ENCODE results near the gene TMEM203.
A peak's percentile ranks its signal among the peaks of the same experiment; 100 is the strongest.

Gene TMEM203

DNA sequence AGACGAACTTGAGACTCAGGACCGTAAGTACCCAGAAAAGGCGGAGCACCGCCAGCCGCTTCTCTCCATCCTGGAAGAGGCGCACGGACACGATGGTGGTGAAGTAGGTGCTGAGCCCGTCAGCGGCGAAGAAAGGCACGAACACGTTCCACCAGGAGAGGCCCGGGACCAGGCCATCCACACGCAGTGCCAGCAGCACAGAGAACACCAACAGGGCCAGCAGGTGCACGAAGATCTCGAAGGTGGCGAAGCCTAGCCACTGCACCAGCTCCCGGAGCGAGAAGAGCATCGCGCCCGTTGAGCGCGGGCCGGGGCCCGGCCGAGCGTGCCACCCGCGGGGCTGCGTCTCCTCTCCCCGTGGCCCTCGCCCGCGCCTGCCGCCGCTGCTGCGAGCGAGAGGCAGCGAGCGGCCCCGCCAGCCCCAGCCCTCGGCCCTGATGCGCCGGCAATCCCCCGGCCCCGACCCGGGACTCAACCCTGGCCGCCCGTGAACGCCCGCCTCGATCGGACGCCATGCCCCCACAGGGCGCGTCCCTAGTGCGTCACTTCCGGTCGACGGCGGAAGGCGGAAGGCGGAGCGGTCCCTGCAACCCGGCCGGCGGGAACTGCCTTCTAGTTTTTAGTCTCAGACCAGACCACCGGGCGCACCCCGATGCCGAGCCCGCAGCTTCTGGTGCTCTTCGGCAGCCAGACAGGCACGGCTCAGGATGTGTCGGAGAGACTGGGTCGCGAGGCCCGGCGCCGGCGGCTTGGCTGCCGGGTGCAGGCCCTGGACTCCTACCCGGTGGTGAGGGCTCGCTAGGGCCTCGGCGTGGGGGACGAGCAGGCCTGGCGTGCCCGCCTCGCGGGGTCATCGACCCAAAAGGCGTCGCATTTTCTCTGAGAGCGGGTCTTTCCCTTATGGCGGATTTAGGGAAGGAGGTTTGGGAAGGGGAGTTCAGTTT lies at the start of gene TMEM203, which contains the start of gene NDOR1:
TMEM203 (minus strand) TSS at position 523 of the 944 bp plus-strand sequence; CDS start at position 289, 234 bp downstream.
NDOR1 (plus strand) TSS at position 575 of the 944 bp plus-strand sequence; CDS start at position 653, 78 bp downstream.
- FAIRE-seq (no peak), DNase-seq (ENCODE audit: insufficient read length, low spot score) (peak; percentile 100)
- peak; percentile 87 for TF ChIP-seq POLR2A (IDR thresholded peaks at IDR 0.05; ENCODE audit: low read depth, low read length)

DNA sequence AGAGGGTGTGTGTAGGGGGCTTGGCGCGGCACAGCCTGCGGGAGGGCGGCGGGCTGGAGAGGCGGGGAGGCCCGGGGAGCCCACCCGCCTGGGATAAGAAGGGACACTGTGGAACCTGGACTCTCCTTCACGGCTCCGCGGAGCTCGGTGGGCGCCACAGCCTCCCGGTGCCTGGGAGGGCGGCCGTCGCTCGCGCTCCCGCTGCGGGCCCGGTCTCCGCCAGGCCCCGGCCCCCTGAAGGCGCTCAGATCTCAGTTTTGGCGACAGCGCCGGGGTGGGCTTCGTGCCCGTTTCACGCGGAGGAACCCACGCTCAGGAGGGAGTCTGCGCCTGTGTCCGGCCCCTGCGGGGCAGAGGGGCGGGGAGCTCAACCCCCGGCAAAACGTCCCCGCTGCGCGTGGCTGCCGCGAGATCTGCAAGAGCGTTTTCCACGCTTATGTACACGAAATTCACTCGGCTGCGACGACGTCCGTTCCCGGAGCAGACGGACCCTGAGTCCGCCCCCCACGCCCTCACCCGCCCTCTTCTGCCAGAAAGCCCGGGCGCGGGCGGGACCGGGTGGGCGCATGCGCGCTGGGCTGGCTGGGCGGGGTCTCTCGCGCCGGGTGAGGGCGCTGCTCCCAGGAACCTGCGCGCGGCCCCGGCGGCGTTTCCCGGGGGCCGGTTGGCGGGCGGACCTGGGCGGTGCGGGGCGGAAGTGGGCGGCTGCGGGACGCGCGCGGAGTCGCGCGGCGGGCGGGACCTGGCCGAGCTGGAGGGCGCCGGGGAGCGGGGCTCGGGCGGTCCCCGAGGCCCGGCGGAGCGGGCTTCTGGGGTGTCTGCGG lies 49.4 kb upstream of the TMEM203 start, which contains the start of gene NELFB:
NELFB (plus strand) TSS at position 704 of the 824 bp plus-strand sequence.
- FAIRE-seq (no peak), DNase-seq (ENCODE audit: insufficient read length, low spot score) (peak; percentile 100)
- TF ChIP-seq POLR2A (IDR thresholded peaks at IDR 0.05; ENCODE audit: low read depth, low read length), result peak; percentile 96

- TF ChIP-seq POLR2A (IDR thresholded peaks at IDR 0.05; ENCODE audit: low read depth, low read length), result no peak
- FAIRE-seq, result no peak
- DNase-seq (ENCODE audit: insufficient read length, low spot score), result no peak
These were observed 48.5 kb upstream of the TMEM203 start for GRCh38 chr9:137253717-137254623.

GRCh38 chr9:137252555-137253506 lies 47.4 kb upstream of the TMEM203 start:
- DNase-seq (ENCODE audit: insufficient read length, low spot score), result no peak
- no peak for FAIRE-seq
- TF ChIP-seq POLR2A (IDR thresholded peaks at IDR 0.05; ENCODE audit: low read depth, low read length), result no peak

- TF ChIP-seq POLR2A (IDR thresholded peaks at IDR 0.05; ENCODE audit: low read depth, low read length), result no peak
- DNase-seq (ENCODE audit: insufficient read length, low spot score) (no peak), FAIRE-seq (no peak)
These were observed 46.2 kb upstream of the TMEM203 start for GRCh38 chr9:137251490-137252268.

GRCh38 chr9:137251194-137251461 lies 45.7 kb upstream of the TMEM203 start, which contains the start of gene STPG3:
TSS of gene STPG3 (plus strand) at chr9:137251286. CDS start at chr9:137251287, 1 bp downstream.
- no peak for DNase-seq (ENCODE audit: insufficient read length, low spot score)
- no peak for FAIRE-seq
- no peak for TF ChIP-seq POLR2A (IDR thresholded peaks at IDR 0.05; ENCODE audit: low read depth, low read length)

DNA sequence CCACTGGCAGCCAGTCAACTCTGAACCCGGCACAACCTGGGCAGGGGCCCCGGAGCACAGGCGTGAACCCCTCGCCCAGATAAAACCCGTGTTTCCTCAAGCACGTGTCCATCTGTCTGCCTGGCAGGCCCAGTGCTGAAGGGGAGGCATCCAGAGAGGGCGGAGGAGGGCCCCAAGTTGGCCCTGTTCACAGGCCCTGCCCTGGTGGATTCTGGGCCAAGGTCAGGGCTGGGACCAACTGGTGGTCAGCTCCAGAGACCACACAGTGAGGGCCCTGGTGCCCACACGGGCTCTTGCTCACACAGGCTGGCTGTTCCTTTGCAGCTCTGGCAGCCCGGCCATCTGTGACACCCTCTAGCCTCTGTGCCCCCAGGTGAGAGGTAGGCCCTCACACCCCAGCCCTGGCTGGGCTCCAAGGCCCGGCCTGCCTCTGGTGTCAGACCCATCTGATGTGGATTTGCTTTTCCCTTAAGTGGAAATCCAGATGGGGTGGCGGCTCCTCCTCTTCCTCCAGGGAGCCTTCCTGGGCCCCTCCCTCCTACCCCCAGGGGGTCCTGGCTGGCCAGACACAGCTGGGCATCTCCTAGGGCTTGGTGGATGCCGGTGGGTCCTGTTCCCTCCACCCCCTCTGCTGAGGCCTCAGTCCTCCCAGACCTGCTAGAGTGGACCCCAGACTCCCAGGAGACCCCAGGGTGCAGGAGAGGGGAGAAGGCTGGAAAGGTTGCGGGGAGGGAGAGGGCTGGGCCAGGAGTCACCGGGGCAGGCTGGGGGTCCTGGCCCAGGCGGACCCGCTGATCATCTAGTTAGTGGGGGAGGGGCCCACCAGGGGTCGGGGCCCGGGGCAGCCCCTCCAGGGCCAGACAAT lies 45.1 kb upstream of the TMEM203 start:
- no peak for DNase-seq (ENCODE audit: insufficient read length, low spot score)
- FAIRE-seq, result no peak
- no peak for TF ChIP-seq POLR2A (IDR thresholded peaks at IDR 0.05; ENCODE audit: low read depth, low read length)

DNA sequence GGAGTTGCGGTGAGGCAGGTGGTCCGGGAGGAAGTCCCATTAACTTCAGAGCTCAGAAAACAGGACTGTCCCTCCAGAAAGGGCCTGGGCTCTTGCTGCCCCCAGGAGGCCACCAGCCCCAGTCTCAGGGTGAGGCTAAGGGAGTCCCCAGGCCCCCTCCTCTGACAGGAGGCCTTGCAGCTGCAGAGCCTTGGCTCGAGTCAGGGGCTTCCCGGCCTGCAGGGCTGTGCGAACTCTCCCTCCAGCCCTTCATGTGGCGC lies 42.4 kb upstream of the TMEM203 start:
- no peak for FAIRE-seq
- no peak for TF ChIP-seq POLR2A (IDR thresholded peaks at IDR 0.05; ENCODE audit: low read depth, low read length)
- DNase-seq (ENCODE audit: insufficient read length, low spot score), result no peak

- 0 out of 2 replicates have a peak, but pooled peaks have one; percentile 7 for TF ChIP-seq POLR2A (IDR thresholded peaks at IDR 0.05; ENCODE audit: low read depth, low read length)
- FAIRE-seq (no peak), DNase-seq (ENCODE audit: insufficient read length, low spot score) (no peak)
These were observed 41.9 kb upstream of the TMEM203 start for GRCh38 chr9:137247135-137247915.
